HG03175 (cell line): ENCODE results near the gene PAK4.
"Not testable (repeated sequence)": the region's sequence is repeated elsewhere in the genome, so short reads cannot be mapped to it uniquely, and the experiment has no call there.

ENCODE experiments used
- ATAC-seq: cut with Tn5 transposase; IDR thresholded peaks from one replicate; pipeline ENCODE4 v1.9.1; 2021; ENCODE audit warnings: mild to moderate bottlenecking, moderate library complexity; ENCODE audit not compliant: unreplicated experiment

Gene PAK4

DNA sequence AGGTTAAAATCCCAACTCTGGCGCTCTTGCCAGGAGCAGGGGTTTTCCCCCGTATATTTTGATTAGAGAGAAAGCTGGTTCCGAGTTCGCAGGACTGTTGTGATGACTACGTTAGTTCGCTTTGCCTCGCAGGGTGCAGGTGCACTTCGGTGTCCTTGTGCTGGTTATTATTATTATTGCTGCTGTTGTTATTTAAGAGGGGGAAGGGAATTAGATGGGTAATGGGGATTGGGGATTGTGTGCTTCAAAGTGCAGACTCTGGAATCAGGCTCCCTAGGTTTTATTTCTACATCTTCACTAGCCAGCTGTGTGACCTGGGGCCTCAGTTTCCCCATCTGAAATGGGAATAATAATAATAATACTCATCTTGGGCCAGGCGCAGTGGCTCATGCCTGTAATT is 26.2 kb upstream of the PAK4 start:
- ATAC-seq: no peak

DNA sequence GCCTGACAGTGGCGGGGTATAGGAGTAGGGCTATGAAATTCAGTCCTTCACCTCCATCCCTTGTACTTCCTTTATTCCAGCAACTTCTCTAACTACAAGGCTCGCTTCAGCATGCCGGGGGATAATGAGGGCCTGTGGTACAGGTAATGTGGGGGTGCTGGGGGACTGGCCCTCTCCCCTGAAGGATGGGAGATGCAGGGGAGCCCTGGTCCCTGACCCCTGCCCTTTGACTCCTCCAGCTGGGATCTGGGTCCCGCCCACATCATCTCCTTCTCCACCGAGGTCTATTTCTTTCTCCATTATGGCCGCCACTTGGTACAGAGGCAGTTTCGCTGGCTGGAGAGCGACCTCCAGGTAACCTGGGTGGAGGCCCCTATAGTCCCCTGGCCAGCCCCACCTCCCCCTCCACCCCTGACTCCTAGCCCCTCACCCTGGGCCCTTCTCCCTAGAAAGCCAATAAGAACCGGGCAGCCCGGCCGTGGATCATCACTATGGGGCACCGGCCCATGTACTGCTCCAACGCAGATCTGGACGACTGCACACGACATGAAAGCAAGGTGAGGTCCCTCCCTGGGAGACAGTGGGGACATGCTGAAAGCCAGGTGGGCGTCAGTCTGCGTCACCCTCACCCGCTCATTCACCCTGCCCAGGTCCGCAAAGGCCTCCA is 25.0 kb upstream of the PAK4 start:
- ATAC-seq: no peak

DNA sequence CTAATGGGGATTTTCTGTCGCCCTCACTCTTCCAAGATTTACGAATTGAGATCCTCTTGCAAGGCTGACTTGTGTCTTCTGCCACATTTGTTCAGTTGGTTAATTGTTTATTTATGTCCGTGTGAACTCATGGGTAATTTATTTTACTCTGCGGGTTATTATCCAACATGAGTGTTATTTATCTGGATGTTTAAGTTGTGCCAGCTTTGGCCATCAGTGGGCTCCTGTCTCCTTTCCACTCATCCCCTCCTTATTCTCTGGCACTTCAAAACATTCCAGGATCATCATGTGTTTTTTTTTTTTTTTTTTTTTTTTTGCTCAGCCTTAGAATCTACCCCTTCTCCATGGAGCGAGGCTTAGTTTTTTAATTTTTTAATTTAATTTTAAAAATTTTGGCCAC is 22.4 kb upstream of the PAK4 start:
- ATAC-seq: no peak

DNA sequence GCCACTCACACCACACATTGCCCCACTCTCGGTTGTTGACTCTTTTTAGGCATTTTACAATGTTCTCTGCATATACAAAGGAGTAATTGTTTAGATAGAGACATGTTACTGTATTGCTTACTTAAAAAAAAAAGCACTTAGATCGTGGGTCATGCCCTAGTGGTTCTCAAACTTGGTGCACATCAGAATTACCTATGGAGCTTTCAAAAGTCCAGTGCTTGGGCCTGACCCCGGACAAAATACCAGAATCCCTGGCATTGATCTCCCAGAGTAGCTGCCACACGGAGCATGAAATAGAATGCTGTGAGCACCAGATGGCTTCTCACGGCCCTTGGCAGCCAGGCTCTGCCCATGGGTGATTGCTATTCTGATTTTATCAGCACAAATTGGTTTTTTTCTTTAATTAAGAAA is 21.4 kb upstream of the PAK4 start:
- ATAC-seq: no peak

DNA sequence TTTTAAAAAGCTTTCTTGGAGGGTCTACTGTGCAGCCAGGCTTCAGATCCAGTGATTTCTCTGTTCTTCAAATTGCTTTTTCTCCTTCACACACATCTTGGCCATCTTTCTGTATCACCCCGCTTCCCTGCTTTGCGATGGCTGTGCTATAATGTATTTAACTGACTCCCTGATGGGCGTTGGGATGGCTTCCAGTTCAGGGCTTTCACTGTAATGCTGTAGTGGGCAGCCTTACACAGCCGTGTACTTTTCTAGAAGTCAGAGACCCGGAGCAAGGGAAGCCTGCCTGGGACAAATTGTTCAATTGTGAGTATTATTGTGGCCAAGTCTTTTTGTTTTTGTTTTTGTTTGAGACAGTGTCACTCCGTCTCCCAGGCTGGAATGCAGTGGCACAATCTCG is 19.4 kb upstream of the PAK4 start:
- no peak for ATAC-seq

DNA sequence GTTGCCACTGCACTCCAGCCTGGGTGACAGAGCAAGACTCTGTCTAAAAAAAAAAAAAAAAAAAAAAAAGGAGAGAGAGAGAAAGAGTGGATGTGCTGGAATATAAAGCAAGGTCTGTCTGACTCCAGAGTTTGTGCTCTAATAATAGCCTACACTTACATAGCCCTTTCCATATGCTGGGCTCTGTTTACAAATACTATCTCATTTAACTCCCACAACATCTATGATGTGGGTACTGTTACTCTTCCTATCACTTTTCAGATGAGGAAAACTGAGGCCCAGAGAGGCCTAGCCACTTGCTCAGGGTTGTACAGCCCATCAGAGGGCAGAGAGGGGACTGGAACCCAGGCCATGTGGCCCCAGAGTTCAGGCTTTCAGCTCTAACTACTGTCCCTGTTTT is 15.9 kb upstream of the PAK4 start:
- no peak for ATAC-seq

DNA sequence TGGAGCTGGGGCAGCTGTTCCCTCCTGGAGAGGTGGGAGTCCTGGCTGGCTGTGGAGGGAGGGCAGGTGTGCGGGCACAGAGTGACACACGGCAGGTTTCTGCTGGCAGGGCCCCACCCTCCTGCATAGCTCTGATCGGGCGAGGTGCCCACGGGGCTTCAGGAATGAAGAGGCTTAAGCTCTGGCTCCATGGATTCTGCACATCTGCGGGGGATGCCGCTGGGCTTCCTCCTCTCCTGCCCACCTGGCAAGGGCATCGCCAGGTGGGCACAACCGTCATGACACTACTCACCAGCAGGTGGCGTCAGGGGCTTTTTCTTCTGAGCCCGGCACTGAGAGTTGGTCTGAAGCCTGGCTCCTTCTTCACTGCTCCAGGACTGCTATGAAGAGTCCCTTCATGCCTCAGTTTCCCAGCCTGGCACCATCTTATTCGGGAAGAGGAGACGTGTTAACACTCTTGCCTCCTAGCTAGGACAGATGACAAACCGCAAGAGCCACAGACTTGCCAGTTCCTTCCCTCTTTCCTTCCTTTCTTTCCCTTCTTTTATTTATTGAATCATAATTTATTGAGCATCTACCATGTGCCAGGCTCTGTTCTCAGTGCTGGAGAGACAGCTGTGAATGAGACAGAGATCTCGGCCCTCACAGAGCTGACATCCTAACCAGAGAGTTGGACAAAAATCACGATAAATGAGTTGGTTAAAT is 15.2 kb upstream of the PAK4 start:
- no peak for ATAC-seq

DNA sequence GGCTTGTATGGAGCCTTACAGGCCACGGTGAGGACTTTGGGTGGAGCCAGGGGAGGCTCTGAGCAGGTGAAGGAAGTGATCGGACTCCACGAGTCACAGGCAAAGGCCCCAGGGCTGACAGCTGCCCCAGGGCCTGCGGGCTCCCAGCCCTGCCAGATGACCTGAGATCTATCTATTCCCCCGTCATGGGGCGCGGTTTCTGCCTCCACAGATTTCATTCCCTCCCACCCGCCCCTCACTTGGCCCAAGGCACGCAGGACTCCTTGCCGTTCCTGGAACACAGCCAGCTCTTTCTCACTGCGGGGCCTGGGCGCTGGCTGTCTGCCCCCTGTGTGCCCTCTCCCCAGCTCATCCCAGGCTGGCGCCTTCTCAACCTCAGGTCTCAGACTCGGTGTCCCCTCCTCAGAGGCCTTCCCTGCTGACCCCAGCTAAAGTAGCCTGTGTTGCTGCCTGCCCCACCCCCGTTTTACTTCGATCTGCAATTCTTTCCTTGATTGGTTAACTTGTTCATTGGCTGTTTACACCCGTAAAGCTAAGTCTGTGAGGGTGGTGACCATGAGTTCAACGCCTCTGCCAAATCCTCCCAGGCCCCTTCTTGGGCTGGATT is 13.9 kb upstream of the PAK4 start:
- ATAC-seq: no peak

DNA sequence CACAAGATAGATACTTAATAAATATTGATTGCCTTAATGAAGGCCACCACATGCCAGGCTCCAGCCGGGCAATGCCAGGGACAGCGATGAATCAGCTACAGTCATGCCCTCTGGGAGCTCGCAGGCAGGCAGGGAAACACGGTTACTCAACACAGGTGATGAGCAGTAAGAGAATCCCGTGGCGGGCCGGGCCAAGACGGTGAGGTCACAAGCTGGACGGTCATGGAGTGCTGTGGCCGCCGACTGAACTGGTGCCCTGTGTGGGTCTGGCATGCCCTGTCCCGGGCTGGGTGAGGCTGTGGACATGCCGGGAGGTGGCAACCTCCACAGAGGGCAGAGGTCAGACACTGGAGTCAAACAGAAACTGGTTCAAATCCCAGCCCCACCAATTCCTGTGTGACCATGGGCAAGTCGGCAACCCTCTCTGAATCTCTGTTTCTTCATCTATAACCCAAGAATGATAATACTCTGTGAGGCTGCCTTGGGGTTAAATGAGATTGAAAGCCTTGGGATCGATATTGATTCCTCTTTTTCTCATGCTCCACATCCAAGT is 13.2 kb upstream of the PAK4 start:
- ATAC-seq: no peak

DNA sequence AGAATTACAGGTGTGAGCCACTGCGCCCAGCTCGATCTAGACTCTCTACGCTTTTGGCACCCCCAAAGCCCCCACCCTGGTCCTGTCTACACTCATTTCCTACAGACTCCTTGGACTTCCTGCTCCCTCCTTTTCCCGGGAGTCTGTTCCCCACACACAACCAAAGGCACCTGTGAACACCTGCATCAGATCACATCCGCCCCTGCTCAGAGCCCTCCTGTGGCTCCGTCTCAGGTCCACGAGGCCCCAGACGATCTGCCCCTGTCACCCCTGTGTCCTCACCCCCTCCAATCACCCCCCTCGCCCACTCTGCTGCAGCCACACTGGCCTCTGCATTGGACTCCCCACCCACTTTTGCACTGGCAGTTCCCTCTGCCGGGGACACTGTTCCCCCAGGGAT is 12.4 kb upstream of the PAK4 start:
- no peak for ATAC-seq

DNA sequence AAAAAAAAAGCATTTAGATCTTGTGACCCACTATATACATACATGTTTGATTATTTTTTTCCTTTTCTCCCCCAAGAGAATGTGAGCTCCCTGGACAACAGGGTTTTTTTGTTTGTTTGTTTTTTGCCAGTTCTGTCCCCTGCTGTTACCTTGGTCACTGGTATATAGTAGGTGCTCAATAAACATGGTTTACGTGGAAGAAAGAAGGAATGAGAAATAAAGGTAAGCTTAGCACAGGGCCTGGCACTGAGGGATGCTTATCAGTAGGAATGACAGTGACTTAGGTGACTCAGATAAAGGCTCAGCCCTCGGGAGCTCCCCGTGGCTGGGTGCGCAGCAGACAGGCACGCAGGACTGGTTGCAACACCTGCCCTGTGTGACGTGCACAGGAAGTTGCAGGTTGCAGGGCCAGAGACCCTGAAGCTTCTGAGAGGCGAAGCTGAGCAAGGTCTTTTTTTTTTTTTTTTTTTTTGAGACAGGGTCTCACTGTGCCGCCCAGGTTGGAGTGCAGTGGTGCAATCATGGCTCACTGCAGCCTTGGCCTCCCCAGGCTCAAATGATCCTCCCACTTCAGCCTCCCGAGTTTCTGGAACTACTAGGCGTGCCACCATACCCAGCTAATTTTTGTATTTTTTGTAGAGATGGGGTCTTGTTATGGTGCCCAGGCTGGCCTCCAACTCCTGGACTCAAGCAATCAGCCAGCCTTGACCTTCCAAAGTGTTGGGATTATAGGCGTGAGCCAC is 10.3 kb upstream of the PAK4 start:
- ATAC-seq: no peak

DNA sequence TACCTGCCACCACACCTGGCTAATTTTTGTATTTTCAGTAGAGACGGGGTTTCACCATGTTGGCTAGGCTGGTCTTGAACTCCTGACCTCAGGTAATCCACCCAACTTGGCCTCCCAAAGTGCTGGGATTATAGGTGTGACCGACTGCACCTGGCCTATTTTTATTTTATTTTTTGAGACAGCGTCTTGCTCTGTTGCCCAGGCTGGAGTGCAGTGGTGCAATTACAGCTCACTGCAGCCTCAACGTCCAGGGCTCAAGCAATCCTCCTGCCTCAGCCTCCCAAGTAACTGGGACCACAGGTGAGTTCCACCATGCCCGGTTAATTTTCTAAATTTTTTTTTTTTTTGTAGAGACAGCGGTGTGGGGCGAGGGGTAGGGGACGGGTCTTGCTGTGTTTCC is 8.6 kb upstream of the PAK4 start:
- not testable (repeated sequence) for ATAC-seq

DNA sequence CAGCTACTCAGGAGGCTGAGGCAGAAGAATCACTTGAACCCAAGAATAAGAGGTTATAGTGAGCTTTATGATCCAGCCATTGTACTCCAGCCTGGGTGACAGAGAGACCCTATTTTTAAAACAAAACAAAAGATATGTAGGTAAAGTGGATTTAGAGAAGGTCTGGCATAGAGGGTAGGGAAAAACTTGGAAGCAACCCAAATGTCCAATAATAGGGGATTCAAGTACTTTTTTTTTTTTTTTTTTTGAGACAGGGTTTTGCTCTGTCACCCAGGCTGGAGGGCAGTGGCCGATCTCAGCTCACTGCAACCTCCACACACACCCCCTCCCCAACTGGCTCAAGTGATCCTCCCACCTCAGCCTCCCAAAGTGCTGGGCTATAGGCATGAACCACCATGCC is 5.8 kb upstream of the PAK4 start:
- no peak for ATAC-seq

DNA sequence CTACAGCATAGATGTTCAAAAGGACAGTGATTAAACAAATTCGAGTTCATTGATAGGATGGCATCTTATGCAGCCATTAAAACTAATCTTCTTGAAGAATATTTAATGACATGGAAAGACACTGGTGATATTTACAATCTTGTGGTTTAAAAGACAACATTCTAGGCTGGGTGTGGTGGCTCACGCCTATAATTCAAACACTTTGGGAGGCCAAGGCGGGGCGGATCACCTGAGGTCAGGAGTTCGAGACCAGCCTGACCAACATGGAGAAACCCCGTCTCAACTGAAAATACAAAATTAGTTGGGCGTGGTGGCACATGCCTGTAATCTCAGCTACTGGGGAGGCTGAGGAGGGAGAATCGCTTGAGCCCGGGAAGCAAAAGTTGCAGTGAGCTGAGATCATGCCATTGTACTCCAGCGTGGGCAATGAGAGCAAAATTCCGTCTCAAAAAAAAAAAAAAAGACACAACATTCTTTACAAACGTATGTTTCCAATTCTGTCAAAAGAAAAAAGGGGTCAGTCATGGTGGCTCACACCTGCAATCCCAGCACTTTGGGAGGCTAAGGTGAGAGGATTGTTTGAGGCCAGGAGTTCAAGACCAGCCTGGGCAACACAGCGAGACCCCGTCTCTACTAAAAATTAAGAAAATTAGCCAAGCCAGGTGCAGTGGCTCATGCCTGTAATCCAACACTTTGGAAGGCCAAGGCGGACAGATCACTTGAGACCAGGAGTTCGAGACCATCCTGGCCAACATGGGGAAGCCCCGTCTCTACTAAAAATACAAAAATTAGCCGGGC is 2.5 kb upstream of the PAK4 start:
- ATAC-seq: no peak

DNA sequence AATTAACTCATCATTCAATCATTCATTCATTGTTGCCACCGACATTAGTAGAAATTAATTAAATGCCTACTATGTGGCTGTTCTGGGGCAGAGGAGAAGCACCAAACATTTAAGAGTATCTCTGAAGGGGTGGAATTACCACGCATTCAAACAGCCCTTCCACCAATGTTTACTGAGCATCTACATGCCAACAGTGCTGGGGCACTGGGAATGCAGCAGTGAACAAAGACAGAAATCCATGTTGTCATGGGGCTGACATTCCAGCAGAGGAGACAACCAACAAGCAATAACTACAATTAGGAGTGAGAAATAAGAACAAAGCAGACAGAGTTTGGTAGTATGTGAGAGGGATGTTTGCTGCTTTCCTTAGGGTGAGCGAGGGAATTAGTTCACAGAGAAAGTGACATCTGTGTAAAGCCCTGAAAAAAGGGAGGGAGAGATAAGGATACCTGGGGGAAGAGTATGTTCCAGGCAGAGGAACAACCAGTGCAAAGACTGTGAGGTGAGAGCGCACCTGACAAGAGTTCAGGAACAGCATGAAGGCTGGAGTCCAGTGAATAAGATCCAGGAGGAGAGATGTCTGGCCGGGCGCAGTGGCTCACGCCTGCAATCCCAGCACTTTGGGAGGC is 1.3 kb upstream of the PAK4 start:
- no peak for ATAC-seq

DNA sequence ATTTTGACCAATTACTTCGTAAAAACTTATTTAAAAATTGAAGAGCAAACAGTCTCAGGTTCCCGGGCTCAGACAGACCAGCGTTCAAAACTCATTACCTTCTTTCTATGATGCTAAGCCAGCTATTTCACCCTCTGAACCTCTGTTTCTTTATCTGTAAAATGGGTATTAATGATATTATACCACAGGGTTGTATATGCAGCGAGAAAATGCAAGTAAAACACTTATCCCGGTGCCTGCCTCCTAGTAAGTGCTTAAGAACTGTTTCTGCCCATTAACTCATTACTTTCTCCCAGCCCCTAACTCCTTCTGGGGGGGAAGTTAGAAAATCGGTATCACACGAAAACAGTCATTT is 410 bp upstream of the PAK4 start:
- ATAC-seq: no peak

DNA sequence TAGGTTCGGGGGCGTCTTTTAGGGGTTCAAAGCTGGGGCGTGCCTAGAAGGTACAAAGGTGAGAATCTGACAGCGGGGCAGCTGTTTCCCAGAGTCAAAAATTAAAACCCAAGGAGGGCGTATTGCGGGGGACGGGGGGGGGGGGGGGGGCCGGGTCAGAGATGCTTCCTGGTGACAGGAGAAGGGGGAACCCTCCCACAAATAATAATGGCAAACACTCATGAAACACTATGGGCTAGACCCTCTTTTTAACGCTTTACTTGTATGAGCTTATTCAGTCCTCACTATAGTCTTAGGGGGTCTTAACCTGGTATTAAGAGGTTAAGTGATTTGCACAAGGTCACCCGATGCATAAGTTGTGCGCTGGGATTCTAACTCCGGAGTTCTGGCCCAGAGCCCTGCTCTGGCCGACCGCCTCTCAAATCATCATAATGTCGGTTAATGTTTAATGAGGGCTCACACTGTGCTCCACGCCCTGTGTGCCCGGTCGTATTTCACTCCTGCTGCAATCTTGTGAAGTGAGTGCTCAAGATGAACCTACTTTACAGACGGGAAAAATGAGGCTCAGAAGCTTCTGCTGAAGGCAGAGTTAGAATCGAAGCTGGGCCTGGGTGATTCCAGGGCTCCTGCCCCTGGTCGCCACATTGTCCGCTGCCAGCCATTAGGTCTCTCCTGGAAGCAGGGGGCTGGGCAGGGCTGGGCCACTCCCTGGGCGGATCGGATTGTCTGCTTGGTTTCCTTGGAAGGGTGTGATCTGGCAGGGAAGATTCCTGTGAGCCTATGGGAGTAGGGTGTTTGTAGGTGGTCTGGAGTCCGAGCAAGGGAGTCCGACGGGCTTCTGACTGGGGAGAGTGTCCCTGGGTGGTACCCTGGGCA is 964 bp downstream of the PAK4 start:
- ATAC-seq: no peak

DNA sequence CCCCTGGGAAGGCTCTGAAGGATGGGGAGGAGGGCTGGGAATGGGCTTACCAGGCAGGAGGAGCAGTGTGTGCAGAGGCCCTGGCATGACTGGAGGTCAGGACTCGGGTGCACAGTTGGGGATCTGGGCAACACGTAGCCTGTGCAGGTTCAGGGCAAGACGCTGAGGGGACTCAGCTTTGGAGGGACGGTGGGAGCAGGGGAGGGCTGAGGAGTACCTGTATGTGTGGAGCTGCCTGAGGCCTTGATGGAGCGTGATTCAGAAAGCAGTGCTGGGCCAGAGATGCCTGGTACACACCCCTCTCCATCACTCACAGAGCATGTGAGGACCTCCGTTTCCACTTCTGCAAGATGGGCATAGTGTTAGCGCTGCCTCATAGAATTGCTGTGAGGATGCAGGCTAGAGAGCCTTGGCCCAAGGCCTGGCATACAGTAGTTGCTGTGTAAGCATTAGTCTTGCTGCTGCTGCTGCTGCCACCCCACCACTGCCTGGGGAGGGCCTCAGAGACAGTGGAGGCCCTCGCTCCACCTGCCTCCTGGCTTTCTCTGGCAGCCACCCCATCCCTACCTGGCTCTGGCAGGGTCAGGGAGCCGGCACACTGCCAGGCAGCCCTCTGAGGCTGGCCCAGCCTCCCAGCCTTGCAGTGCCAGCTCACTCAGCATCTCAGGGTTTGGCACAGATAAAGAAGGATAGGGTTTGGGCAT is 2.4 kb downstream of the PAK4 start:
- no peak for ATAC-seq
